ENCODE data around the gene PTPRT.

PTPRT gene

DNA sequence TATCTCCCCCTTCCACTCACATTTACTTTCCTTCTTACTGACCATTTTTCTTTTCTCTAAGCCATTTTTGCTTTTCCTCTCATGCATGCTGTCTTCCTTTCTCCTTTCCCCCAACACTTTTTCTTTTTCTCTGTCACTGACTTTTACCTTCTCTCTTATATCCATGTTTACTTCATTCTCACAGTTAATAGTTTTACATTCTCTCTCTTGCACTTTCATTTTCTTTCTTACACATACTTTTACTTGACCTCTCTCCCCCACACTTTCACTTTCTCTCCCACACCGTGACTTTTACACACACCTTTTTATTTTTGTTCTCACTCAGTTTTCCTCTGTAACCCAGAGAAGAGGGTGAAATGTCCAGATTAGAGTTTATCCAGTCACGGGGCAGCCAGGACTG, 636.3 kb downstream of the PTPRT start:
- DNase-seq (ENCODE audit: low read depth in 2 of 2) = no peak

DNA sequence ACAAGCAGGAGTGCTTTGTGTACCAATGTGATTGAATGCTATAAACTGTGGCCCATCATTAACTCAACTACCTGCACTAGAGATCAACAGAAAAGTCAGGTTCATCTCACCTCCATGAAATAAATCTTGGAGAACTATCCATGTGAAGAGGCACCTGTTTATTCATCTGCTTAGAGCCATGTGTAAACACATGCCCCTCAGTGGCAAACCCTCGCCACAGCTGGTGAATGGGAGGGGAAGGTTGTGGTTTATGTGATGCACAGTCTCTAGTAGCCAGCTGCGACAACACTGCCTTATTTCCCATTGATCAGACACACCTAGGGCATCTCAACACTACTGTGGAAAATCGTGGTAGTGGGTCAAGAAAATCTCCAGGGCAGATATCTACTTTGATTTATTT, 640.2 kb downstream of the PTPRT start:
- DNase-seq (ENCODE audit: low read depth in 2 of 2) = no peak

DNA sequence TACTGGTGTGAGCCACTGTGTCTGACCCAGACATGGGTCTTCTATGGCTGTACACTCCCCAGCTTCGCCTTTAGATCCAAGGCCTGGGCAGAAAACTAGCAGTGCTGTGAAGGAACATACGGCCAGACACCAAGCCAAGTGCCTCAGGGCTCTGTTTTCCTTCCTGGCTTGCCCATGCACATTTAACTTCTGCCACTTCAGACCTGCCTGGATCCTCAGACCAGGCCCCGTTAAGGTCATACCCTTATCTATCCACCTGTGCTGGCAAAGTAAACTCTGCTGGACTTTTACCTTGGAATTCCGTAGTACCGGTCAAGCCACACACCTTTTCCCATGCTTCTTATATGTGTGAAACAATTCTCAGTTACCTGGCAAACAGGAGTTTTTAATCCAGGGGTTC, 644.8 kb downstream of the PTPRT start:
- DNase-seq (ENCODE audit: low read depth in 2 of 2) = no peak

DNA sequence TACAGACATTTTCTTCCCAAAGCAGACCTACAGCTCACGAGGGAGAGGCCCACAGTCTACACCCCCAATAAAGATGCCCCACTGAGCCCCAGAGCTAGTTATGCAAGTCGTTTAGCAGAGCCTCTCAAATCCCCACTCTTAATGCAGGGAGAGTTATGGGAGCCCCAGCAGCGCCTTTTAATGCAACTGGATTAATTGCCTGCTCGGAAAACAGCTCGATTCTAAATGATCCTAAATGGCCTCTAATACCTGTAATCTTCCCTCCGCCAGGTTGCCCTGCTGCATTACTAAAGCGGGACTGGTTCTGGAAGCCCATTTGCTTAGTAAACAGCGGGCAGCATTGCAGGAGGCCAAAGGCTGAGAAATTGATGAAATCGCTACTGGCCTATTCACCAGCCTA, 656.9 kb downstream of the PTPRT start:
- DNase-seq (ENCODE audit: low read depth in 2 of 2) = no peak

DNA sequence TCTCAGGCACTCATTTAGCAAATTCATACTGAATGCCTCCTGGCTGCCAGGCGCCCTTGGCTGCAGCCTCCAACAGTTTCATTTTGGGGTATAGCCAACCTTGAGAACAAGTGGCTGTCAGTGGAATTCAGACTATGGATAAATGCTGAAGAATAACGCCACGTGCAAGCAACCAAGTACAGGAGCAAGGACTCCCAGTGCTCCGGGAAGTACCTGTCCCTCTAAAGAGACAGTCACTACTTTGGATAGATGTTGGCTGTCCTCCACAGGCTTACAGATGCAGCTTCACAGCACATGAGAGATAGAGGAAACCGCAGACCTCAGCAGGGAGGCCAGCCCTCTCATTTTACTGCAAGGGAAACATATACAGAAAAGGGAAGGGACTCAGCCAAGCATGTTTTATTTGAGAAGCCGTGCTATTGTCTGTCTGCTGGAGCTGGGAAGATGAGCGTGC, 658.2 kb downstream of the PTPRT start:
- DNase-seq (ENCODE audit: low read depth in 2 of 2) = no peak

DNA sequence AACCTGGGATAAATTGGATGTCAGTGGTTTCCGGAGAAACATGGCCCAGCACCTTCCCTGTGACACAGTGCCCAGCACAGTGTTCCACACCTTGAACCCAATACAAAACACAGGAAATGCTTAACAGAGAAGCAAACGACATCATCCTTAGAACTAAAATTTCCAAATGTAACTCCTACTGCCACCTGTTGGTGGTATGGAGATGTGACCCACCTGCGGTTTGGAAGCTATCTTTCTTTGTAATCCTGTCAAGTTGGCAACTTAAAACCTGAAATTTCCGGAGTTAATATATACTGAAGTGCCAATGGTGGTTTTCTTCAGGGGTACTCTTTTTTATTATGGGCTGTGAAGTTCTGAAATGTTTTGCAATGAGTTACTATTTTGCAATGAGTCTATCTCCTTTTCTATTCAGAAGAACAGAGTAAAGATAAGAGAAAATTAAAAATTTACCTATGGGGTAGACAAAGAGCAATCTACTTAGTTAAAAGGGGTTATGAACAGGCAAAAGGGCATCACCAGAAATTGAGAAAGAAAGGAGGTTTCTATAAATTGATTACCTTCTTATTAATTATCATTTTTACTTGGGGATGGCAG, 658.8 kb downstream of the PTPRT start:
- DNase-seq (ENCODE audit: low read depth in 2 of 2) = no peak

DNA sequence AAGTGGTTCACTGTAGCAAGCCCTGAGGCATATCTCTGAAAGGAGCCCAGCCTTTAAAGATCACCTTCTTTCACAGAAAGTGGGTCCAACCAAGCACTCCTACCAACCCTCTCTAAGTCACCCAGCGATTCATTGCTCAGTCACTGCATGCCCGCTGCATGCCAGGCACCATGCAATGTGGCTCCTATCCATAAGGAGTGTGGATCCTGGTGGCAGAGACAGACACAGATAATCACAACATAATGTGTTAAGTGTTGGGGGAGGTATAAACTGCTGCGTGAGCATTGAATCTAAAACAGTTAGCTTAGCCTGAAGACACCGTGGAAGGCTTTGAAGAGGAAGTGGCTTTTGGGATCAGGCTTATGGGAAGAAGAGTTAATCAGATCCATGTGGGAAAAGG, 659.5 kb downstream of the PTPRT start:
- DNase-seq (ENCODE audit: low read depth in 2 of 2) = no peak

DNA sequence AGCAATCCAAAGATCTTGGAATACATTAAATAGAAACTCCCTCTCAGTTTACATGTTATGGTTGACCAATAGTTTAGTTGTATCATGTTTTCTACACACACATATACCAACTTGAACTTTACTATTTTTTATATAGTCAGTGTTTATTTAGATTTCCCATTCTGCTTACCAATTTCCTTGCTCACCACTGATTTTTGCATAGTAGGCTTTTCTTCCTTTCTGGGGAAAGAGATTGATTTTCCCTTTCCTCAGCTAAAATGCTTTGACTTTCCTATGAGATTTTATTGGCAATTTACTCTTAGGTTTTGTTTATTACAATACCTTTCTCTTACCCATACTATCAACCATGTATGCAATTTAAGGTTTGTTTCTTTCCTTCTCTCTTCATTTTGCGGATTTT, 665.6 kb downstream of the PTPRT start:
- DNase-seq (ENCODE audit: low read depth in 2 of 2) = no peak

DNA sequence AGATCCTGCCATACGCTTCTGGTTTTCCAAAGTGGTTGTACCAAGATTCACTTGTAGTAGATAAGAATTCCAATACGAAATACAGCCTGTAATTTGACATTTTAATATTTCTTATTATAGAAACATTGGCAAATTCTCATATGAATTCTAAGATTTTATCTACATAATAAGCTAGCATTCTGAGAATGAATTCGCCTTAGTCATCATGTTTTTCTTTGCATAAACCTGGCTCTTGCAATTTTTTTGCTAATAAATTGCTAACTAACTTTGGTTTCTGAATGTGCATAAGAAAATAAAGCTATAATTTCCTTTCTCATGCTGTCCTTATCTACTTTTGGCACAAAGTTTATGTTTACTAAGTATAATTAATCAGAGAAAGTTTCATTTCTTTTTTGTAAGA, 673.0 kb downstream of the PTPRT start:
- DNase-seq (ENCODE audit: low read depth in 2 of 2) = no peak

DNA sequence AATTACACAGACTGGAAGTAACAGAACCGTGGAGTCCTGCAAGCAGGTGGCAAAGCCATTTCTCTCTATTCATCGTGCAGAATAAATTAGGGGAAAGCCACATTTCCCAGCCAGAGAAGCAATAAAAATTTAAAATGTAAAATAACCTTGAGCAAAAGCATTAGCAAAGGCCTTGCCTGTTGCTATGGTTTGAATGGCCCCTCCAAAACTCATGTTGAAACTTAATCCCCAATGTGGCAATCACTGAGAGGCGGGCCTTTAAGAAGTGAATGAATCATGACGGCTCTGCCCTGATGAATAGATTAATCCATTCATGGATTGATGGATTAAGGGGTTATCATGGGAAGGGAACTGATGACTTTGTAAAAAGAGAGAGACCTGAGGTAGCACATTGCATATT, 679.0 kb downstream of the PTPRT start:
- no peak for DNase-seq (ENCODE audit: low read depth in 2 of 2)

DNA sequence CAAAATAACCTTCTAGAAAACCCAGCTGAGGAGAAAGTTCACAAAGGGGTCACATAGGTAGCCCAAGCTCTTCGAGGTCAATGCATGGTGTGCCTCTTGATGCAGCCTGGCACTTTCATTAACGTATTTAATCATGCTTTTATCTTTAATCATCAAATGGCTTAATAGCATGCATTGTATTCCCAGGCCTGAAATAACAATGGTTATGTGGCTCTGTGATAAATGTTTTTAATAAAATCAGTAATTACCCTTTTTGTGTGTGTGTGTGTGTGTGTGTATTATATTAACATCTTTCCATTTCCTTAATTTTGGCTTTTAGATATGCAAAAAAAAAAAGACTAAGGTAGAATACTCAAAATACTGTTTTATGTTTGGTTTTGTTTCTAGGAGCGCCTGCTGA, 681.8 kb downstream of the PTPRT start:
- DNase-seq (ENCODE audit: low read depth in 2 of 2) = no peak

DNA sequence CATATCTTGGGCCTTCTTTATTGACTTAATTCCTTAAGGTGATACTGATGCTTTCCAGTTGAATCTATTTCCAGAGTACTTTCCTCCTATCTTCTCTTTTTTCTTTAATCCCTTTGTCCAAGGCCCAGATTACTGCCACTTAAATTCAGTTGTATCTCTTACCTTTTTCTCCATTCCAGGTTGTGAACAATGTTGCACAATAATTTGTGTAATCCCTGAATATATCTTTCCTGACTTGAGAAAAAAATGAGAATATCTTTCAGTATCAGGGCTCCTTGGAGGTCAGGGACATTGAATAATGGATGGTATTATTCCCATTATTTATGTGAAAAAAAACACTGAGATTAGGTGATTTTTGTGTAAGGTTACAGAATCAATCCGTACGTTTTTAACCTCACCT, 683.3 kb downstream of the PTPRT start:
- no peak for DNase-seq (ENCODE audit: low read depth in 2 of 2)

DNA sequence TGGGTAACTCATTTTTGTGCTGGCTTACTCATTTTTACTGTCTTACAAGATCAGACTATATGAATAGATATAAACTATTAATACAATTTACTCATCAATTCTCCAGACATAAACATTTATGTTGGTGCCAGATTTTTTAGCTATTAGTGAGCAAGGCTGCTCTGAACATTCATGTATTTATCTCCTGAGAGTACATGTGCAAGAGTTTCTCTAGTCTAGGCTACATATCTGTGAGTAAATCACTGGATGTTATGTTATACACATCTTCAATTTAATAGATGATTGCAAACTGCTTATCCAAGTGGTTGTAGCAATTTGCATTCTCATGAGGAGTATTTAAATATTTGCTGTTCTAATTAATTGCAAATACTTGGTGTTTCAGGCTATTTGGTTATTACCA, 687.1 kb downstream of the PTPRT start:
- no peak for DNase-seq (ENCODE audit: low read depth in 2 of 2)

DNA sequence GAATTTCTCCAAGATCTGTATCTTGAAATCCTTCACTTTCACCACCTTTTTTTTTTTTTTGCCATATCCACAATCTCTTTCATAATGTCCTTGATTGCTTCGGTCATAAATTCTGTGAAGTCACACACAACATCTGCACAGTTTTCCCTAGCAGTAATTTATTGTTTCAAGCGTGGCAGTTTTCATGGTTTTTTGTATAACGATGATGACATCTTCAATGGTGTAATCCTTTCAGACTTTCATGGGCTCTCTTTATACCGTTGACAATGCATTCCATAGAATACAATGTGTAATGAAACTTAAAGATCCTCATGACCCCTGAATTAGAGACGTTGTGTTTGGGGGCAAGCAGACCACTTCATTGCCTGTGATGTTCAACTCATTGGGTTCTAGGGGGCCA, 693.1 kb downstream of the PTPRT start:
- no peak for DNase-seq (ENCODE audit: low read depth in 2 of 2)

DNA sequence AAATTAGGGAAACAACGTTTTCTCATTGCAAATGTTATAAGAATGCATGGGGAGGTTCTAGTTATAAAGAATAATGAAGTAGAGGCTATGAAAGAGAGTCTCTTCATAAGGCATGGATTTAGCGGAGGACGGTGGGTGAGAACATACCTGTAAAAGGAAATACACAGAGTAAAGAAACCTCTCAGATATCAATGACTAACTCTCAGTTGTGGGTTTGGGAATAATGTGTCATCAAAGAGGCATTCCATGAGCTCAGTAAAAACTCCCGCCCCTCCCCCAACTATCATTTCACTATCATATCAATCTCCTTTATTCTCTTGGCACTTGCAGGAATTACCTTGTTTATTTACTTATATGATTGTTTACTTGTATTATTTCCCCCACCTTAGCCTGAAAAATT, 695.4 kb downstream of the PTPRT start:
- DNase-seq (ENCODE audit: low read depth in 2 of 2) = no peak

DNA sequence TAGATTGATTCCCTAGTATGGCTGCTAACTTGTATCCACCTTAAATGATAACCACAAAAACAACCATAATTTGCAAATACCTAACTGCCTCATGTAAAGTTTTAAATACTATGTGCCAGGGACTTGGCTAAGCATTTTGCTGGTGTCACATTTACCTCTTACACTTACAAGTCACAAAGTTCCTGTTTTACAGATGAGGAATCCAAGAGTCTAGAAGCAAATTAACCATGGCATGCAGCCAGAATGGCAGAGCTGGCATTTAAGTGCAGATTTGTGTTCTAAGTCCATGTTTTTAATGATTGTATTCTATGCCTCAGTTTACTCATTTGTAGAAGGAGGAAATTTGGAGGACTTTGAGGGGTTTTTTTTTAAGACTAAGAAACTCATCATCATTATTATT, 696.7 kb downstream of the PTPRT start:
- no peak for DNase-seq (ENCODE audit: low read depth in 2 of 2)

DNA sequence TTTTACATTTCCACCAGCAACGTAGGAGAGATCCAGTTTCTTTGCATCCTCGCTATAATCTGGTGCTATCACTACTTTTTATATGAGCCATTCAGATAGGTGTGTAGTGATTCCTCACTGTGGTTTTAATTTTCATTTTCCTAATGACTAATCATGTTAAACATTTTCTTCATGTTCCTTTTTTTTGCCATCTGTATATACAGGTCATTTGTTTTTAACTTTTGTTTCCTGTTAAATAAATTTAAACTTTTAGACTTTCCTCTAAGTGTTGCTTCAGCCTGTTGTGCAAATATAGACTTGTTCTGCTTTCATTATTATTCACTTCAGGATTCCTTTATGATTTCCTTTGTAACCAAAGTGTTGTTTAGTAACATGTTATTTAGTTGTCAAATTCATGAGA, 697.4 kb downstream of the PTPRT start:
- DNase-seq (ENCODE audit: low read depth in 2 of 2) = no peak

DNA sequence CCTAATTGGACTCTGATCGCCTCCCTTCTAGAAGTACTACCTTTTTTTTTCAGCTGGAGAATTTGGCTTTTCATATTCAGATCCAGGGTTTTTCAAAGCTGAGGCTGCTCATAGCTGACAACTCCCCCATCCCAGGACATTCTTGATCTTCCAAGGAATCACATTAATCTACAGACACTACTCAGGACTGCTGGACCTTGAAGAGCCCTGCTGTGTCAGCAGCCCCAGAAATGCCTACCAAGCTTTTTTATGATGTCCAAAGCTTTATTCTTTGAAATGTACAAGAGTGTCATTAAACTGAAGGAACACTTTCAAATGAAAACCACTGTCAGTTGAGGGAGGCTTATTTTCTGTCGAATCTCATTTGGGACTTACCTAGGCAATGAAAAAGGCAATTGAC, 704.1 kb downstream of the PTPRT start:
- no peak for DNase-seq (ENCODE audit: low read depth in 2 of 2)

DNA sequence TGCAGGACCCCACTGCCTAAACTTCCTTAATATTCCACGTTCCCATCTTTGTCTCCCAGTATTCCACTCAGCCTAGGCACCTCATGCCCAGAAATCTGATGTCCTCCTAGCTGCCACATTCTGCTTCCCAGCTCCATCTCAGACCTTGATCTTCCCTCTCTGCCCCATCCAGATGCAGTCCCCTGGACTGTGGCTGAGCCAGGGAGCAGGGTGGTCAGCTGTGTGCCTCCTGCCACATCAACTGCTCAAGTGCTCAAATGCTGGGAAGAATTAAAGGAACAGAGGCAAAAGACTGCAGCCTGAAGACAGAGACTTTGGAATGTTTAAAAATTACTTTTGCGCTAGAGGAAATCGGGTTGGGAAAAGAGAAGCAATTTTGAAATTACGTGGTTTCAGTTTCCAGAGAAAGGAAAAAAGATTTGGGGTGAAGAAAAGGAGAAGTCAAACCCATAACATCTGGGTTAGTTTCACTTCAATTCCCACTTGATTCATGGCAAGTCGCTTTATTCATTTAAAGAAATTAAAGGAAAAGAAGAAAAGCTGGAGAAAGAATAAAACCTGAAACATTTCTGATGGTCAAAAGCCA, 704.8 kb downstream of the PTPRT start:
- no peak for DNase-seq (ENCODE audit: low read depth in 2 of 2)

DNA sequence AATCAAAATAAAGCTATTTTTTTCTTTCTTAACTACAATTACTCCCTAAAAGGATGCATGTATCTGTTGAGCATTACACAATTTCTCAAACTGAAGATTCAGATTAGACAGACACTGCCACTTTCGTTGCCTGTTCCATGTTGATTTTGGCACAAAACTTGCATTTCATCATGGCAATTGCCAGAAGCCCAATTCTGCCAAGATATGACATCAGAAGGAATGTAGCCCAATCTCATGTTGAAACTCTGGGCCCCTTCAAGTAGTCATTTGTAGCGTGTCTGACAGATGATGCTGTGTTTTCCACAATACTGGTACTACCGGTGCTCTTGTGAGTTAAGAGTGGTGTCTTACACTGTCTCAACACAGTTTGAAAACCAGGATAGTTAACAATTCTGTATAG, 705.4 kb downstream of the PTPRT start:
- no peak for DNase-seq (ENCODE audit: low read depth in 2 of 2)

DNA sequence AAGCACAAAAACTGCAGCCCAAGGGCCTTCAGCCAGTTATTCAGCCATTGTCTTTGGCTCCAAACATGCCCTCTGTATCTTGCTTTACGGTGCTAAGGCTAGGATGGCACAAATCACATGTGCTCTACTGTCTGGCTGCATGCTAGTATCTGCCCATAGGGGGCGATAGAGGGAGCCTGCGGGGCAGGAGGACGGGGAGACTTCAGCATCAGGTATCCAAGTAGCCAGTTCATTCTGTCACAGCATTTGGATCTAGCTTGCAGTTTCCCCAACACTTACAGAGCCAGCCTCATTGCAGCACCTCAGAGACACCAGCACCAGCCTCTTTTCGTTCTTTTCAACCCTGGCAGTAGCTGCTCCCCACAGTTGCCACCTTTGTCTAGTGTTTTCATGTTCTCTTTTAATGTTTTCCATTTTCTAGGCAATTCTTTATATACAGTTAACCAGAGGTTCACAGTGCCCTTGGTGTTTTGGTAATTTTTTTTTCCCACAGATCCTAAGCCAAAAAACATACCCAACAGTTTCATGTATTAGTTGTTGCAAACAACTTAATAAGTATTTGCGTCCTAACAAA, 705.9 kb downstream of the PTPRT start:
- no peak for DNase-seq (ENCODE audit: low read depth in 2 of 2)

DNA sequence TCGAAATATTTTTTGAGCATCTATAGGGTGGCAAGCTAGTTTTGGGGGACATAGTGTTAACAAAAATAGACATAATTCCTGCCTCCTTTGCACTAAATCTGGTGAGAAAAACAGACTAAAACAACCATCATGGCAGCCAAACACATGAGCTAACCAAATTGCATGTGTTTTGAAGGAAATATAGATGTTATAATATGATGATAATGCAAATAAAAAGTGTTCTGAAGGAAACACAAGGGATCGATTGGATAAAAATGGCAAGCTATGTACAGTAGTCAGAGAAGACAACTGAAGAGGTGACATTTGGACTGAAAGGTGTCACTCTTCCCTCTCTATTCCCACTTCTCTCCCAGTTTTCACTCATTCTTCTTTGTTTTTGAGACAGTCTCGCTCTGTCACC, 706.9 kb downstream of the PTPRT start:
- DNase-seq (ENCODE audit: low read depth in 2 of 2) = no peak

DNA sequence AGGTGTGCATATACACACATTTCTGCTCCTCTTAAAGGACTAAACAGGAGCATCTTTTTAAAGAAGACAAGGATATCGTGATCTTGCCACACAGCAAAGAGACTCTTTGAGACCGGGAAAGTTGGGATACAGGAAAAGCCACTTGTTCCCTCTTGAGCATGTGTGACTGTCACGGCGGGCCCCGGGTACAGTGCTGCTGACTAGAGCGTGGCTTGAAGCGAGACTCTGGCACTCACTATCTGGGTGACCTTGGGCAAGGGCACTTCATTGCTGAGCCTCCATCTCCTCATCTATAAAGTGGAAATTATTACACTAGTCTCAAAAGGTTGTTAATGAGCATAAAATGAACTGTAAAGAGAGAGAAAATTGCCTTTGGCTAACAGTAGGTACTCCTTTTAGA, 713.9 kb downstream of the PTPRT start:
- no peak for DNase-seq (ENCODE audit: low read depth in 2 of 2)

DNA sequence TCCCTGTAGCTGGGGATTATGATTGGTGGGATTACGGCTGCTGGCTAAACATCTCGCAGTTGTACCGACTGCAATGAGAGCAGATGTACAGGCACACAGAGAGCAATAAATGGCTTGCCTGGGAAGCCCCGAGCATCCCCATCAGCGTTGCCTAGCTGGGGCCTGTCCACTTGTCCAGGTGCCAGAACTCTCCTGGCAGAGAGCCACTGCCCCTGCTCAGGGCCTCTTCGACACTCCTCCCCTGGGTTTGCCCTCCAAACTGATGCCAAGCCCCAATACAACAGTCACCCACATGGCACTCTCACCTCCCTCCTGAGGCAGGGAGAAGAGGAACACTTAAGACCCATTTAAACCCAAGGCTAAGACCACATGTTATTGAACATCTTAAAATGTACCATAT, 715.1 kb downstream of the PTPRT start:
- DNase-seq (ENCODE audit: low read depth in 2 of 2) = no peak
